ENCODE data around the gene TMEM53.
"Not testable (repeated sequence)": the region's sequence is repeated elsewhere in the genome, so short reads cannot be mapped to it uniquely, and the experiment has no call there.

The TMEM53 gene

GRCh38 chr1:44701141-44701573 is 26.9 kb upstream of the TMEM53 start:
- H3K18ac ChIP-seq (ENCODE audit: low read length), result no peak overlapping the region
- no peaks in the 10 kb centered on the region for H3K79me2 ChIP-seq (ENCODE audit: control insufficient read depth, insufficient read depth, low read length)
- no peak overlapping the region for H3K4ac ChIP-seq (ENCODE audit: low read depth, low read length)
- no peak overlapping the region for H3K4me3 ChIP-seq (ENCODE audit: low read length)
- no peak for DNase-seq
- no peak overlapping the region for H3K4me2 ChIP-seq (ENCODE audit: low read length)
- no peak overlapping the region for H2BK120ac ChIP-seq (ENCODE audit: low read depth, low read length)
- H2BK15ac ChIP-seq (replicated peaks; ENCODE audit: low read depth), result no peak overlapping the region
- no peak overlapping the region for H3K9ac ChIP-seq (ENCODE audit: low read length)
- no peak overlapping the region for H4K5ac ChIP-seq (ENCODE audit: low read length)
- H3K4me1 ChIP-seq (ENCODE audit: control insufficient read depth, low read depth, low read length), result no peaks in the 10 kb centered on the region
- H2AK5ac ChIP-seq (ENCODE audit: low read length), result no peak overlapping the region
- H3K56ac ChIP-seq (ENCODE audit: low read length), result no peak overlapping the region
- no peaks in the 10 kb centered on the region for H3K36me3 ChIP-seq (ENCODE audit: control insufficient read depth, insufficient read depth, low read length)
- H3K27me3 ChIP-seq (ENCODE audit: insufficient read depth, low read length, poor library complexity), result no peaks in the 10 kb centered on the region
- 100% methylated on average over 1 of the region's 7 CpGs for WGBS (ENCODE audit: extremely low coverage, insufficient coverage, low lambda C conversion rate)
- H4K8ac ChIP-seq (ENCODE audit: low read depth, low read length), result no peak overlapping the region
- H3K27ac ChIP-seq (ENCODE audit: low read depth, low read length), result no peak overlapping the region
- H2BK5ac ChIP-seq (ENCODE audit: low read length), result no peak overlapping the region
- no peaks in the 10 kb centered on the region for H3K79me1 ChIP-seq (ENCODE audit: low read length)
- H3K23ac ChIP-seq (ENCODE audit: low read length), result no peak overlapping the region

GRCh38 chr1:44700573-44700972 is 26.3 kb upstream of the TMEM53 start:
- H3K18ac ChIP-seq (ENCODE audit: low read length), result no peak overlapping the region
- H3K4me1 ChIP-seq (ENCODE audit: control insufficient read depth, low read depth, low read length), result no peaks in the 10 kb centered on the region

GRCh38 chr1:44699375-44699774 is 25.1 kb upstream of the TMEM53 start:
- H2BK15ac ChIP-seq (replicated peaks; ENCODE audit: low read depth), result not testable (repeated sequence)

More at GRCh38 chr1:44700573-44700972, 26.3 kb upstream of the TMEM53 start:
- Histone ChIP-seq H3K79me2 (ENCODE audit: control insufficient read depth, insufficient read depth, low read length) (no peaks in the 10 kb centered on the region), H2AK5ac (ENCODE audit: low read length) (no peak overlapping the region), H3K9ac (ENCODE audit: low read length) (no peak overlapping the region), H3K4me3 (ENCODE audit: low read length) (no peak overlapping the region), H2BK15ac (replicated peaks; ENCODE audit: low read depth) (no peak overlapping the region), H3K56ac (ENCODE audit: low read length) (no peak overlapping the region), H3K23ac (ENCODE audit: low read length) (no peak overlapping the region), H4K5ac (ENCODE audit: low read length) (no peak overlapping the region), H4K8ac (ENCODE audit: low read depth, low read length) (no peak overlapping the region), H2BK120ac (ENCODE audit: low read depth, low read length) (no peak overlapping the region), H2BK5ac (ENCODE audit: low read length) (no peak overlapping the region), H3K36me3 (ENCODE audit: control insufficient read depth, insufficient read depth, low read length) (no peaks in the 10 kb centered on the region), H3K4ac (ENCODE audit: low read depth, low read length) (no peak overlapping the region), H3K27ac (ENCODE audit: low read depth, low read length) (no peak overlapping the region), H3K4me2 (ENCODE audit: low read length) (no peak overlapping the region), H3K79me1 (ENCODE audit: low read length) (no peaks in the 10 kb centered on the region), H3K27me3 (ENCODE audit: insufficient read depth, low read length, poor library complexity) (no peaks in the 10 kb centered on the region)
- no CpG with 5 or more reads among the region's 1 CpG for WGBS (ENCODE audit: extremely low coverage, insufficient coverage, low lambda C conversion rate)
- DNase-seq, result no peak

GRCh38 chr1:44698138-44698537 is 23.9 kb upstream of the TMEM53 start:
- Histone ChIP-seq H3K18ac (ENCODE audit: low read length) (no peak overlapping the region), H2AK5ac (ENCODE audit: low read length) (no peak overlapping the region), H3K79me2 (ENCODE audit: control insufficient read depth, insufficient read depth, low read length) (no peaks in the 10 kb centered on the region), H3K27me3 (ENCODE audit: insufficient read depth, low read length, poor library complexity) (no peaks in the 10 kb centered on the region), H2BK15ac (replicated peaks; ENCODE audit: low read depth) (no peak overlapping the region), H3K79me1 (ENCODE audit: low read length) (no peaks in the 10 kb centered on the region), H3K56ac (ENCODE audit: low read length) (no peak overlapping the region), H2BK5ac (ENCODE audit: low read length) (no peak overlapping the region), H2BK120ac (ENCODE audit: low read depth, low read length) (no peak overlapping the region), H4K8ac (ENCODE audit: low read depth, low read length) (no peak overlapping the region), H3K4me2 (ENCODE audit: low read length) (no peak overlapping the region), H3K23ac (ENCODE audit: low read length) (no peak overlapping the region), H3K4ac (ENCODE audit: low read depth, low read length) (no peak overlapping the region), H4K5ac (ENCODE audit: low read length) (no peak overlapping the region), H3K4me1 (ENCODE audit: control insufficient read depth, low read depth, low read length) (no peaks in the 10 kb centered on the region), H3K4me3 (ENCODE audit: low read length) (no peak overlapping the region), H3K27ac (ENCODE audit: low read depth, low read length) (no peak overlapping the region), H3K36me3 (ENCODE audit: control insufficient read depth, insufficient read depth, low read length) (no peaks in the 10 kb centered on the region), H3K9ac (ENCODE audit: low read length) (no peak overlapping the region)
- DNase-seq, result no peak
- no CpG with 5 or more reads among the region's 3 CpGs for WGBS (ENCODE audit: extremely low coverage, insufficient coverage, low lambda C conversion rate)

More at GRCh38 chr1:44699375-44699774, 25.1 kb upstream of the TMEM53 start:
- not testable (repeated sequence) for H2BK120ac ChIP-seq (ENCODE audit: low read depth, low read length); H3K79me1 ChIP-seq (ENCODE audit: low read length); H3K27ac ChIP-seq (ENCODE audit: low read depth, low read length); H3K4ac ChIP-seq (ENCODE audit: low read depth, low read length); H2AK5ac ChIP-seq (ENCODE audit: low read length); H3K4me2 ChIP-seq (ENCODE audit: low read length); H3K27me3 ChIP-seq (ENCODE audit: insufficient read depth, low read length, poor library complexity); H4K5ac ChIP-seq (ENCODE audit: low read length); H3K18ac ChIP-seq (ENCODE audit: low read length); H4K8ac ChIP-seq (ENCODE audit: low read depth, low read length); DNase-seq; H3K4me1 ChIP-seq (ENCODE audit: control insufficient read depth, low read depth, low read length); H3K79me2 ChIP-seq (ENCODE audit: control insufficient read depth, insufficient read depth, low read length); H3K36me3 ChIP-seq (ENCODE audit: control insufficient read depth, insufficient read depth, low read length); H3K56ac ChIP-seq (ENCODE audit: low read length); H3K9ac ChIP-seq (ENCODE audit: low read length); H2BK5ac ChIP-seq (ENCODE audit: low read length); H3K23ac ChIP-seq (ENCODE audit: low read length); H3K4me3 ChIP-seq (ENCODE audit: low read length)
- no CpG with 5 or more reads among the region's 9 CpGs for WGBS (ENCODE audit: extremely low coverage, insufficient coverage, low lambda C conversion rate)

GRCh38 chr1:44696789-44697345 is 22.6 kb upstream of the TMEM53 start:
- no peaks in the 10 kb centered on the region for H3K79me1 ChIP-seq (ENCODE audit: low read length)
- H3K4me1 ChIP-seq (ENCODE audit: control insufficient read depth, low read depth, low read length), result no peaks in the 10 kb centered on the region
- H3K23ac ChIP-seq (ENCODE audit: low read length), result no peak overlapping the region
- H3K18ac ChIP-seq (ENCODE audit: low read length), result no peak overlapping the region
- H2BK5ac ChIP-seq (ENCODE audit: low read length), result no peak overlapping the region
- H3K27ac ChIP-seq (ENCODE audit: low read depth, low read length), result no peak overlapping the region
- no peak overlapping the region for H3K9ac ChIP-seq (ENCODE audit: low read length)
- no peak overlapping the region for H2BK15ac ChIP-seq (replicated peaks; ENCODE audit: low read depth)
- no peak overlapping the region for H4K8ac ChIP-seq (ENCODE audit: low read depth, low read length)
- no peak for DNase-seq
- no peak overlapping the region for H3K56ac ChIP-seq (ENCODE audit: low read length)
- H3K4me2 ChIP-seq (ENCODE audit: low read length), result no peak overlapping the region
- H3K4ac ChIP-seq (ENCODE audit: low read depth, low read length), result no peak overlapping the region
- H2AK5ac ChIP-seq (ENCODE audit: low read length), result no peak overlapping the region
- H3K36me3 ChIP-seq (ENCODE audit: control insufficient read depth, insufficient read depth, low read length), result no peaks in the 10 kb centered on the region
- H3K79me2 ChIP-seq (ENCODE audit: control insufficient read depth, insufficient read depth, low read length), result no peaks in the 10 kb centered on the region
- no peak overlapping the region for H3K4me3 ChIP-seq (ENCODE audit: low read length)
- no peak overlapping the region for H4K5ac ChIP-seq (ENCODE audit: low read length)
- H2BK120ac ChIP-seq (ENCODE audit: low read depth, low read length), result no peak overlapping the region
- no CpG with 5 or more reads among the region's 7 CpGs for WGBS (ENCODE audit: extremely low coverage, insufficient coverage, low lambda C conversion rate)
- H3K27me3 ChIP-seq (ENCODE audit: insufficient read depth, low read length, poor library complexity), result no peaks in the 10 kb centered on the region

GRCh38 chr1:44696101-44696500 is 21.8 kb upstream of the TMEM53 start:
- Histone ChIP-seq H3K4ac (ENCODE audit: low read depth, low read length) (no peak overlapping the region), H3K18ac (ENCODE audit: low read length) (no peak overlapping the region), H4K5ac (ENCODE audit: low read length) (no peak overlapping the region), H3K4me3 (ENCODE audit: low read length) (no peak overlapping the region), H3K79me1 (ENCODE audit: low read length) (no peaks in the 10 kb centered on the region), H3K4me1 (ENCODE audit: control insufficient read depth, low read depth, low read length) (no peaks in the 10 kb centered on the region), H3K79me2 (ENCODE audit: control insufficient read depth, insufficient read depth, low read length) (no peaks in the 10 kb centered on the region), H2BK5ac (ENCODE audit: low read length) (no peak overlapping the region), H3K23ac (ENCODE audit: low read length) (no peak overlapping the region), H3K56ac (ENCODE audit: low read length) (no peak overlapping the region), H2AK5ac (ENCODE audit: low read length) (no peak overlapping the region), H3K9ac (ENCODE audit: low read length) (no peak overlapping the region), H3K4me2 (ENCODE audit: low read length) (no peak overlapping the region), H2BK15ac (replicated peaks; ENCODE audit: low read depth) (no peak overlapping the region), H3K27me3 (ENCODE audit: insufficient read depth, low read length, poor library complexity) (no peaks in the 10 kb centered on the region), H3K27ac (ENCODE audit: low read depth, low read length) (no peak overlapping the region), H3K36me3 (ENCODE audit: control insufficient read depth, insufficient read depth, low read length) (no peaks in the 10 kb centered on the region), H4K8ac (ENCODE audit: low read depth, low read length) (no peak overlapping the region), H2BK120ac (ENCODE audit: low read depth, low read length) (no peak overlapping the region)
- DNase-seq, result no peak
- no CpG with 5 or more reads among the region's 3 CpGs for WGBS (ENCODE audit: extremely low coverage, insufficient coverage, low lambda C conversion rate)
